HepG2 (cell line): ENCODE measurements around the gene RHEBL1. TPM values are rescaled to one million over a fixed set of nuclear protein-coding genes. Genes with fewer than 3 reads are reported as not detected.

Source experiments
- ATAC-seq: fragments of 200-7000 bp; cut with Tn5 transposase; 3 replicates; pipeline ENCODE4 v1.9.1; 2020; ENCODE audit warnings: mild to moderate bottlenecking, moderate library complexity
- BruUV-seq: library from RNA; stranded (reverse); fragments of 400-500 nt; replicated peaks from 2 replicates; lab custom pipeline; 2021; lab: Mats Ljungman, UMichigan
- CTCF ChIA-PET: fragments of 300-600 bp; formaldehyde crosslinking; extraction: SDS; loops from one replicate; lab custom pipeline; 2021; ENCODE audit warnings: low total read pairs, inconsistent platforms, low intra/inter-chr PET ratio; lab: Yijun Ruan, JAX
- POLR2A ChIA-PET: fragments of 350-600 bp; sonication (Branson Sonifier 250); formaldehyde crosslinking; loops from one replicate; lab custom pipeline; 2020; ENCODE audit warnings: antibody characterized with exemption, inconsistent platforms; lab: Yijun Ruan, JAX
- DNase-seq: peaks from one replicate; pipeline ENCODE4 v3.0.0-alpha.2; 2015; ENCODE audit warnings: low spot score
- FAIRE-seq: peaks from 3 replicates; lab custom pipeline; 2011; peaks lifted over from hg19 to GRCh38; lab: Jason Lieb, UNC
- H2AFZ ChIP-seq: one replicate; pipeline ENCODE4 v1.6.1; 2011; ENCODE audit warnings: low read length, inconsistent platforms
- H3K27ac ChIP-seq: fragments of 300-600 bp; 3 replicates; pipeline ENCODE4 v1.8.0; 2011; ENCODE audit warnings: mixed run types, mild to moderate bottlenecking, mixed read lengths, low read length, inconsistent platforms; ENCODE audit not compliant: insufficient read depth; ENCODE audit errors: extremely low read length
- H3K27me3 ChIP-seq, 2 experiments: fragments of 200-600 bp in 1 of 2; 2 replicates in 1 of 2; 3 replicates in 1 of 2; pipeline versions ENCODE4 v1.6.0 to v1.8.0; 2011; ENCODE audit warnings: low read length in 2 of 2, mild to moderate bottlenecking in 2 of 2, moderate library complexity in 2 of 2, inconsistent platforms in 1 of 2; ENCODE audit not compliant: insufficient read depth in 2 of 2, control insufficient read depth in 1 of 2
- H3K36me3 ChIP-seq, 2 experiments: fragments of 200-600 bp in 1 of 2; replicated peaks in 1 of 2; 2 replicates in 1 of 2; 3 replicates in 1 of 2; pipeline versions ENCODE4 v1.5.1 to v1.8.0; 2011; ENCODE audit warnings: low read length in 2 of 2, inconsistent platforms in 1 of 2; ENCODE audit not compliant: insufficient read depth in 2 of 2, control insufficient read depth in 1 of 2
- H3K4me1 ChIP-seq: 2 replicates; pipeline ENCODE4 v1.5.1; 2012; ENCODE audit warnings: low read length, inconsistent platforms; ENCODE audit not compliant: insufficient read depth
- H3K4me2 ChIP-seq: 2 replicates; pipeline ENCODE4 v1.6.0; 2011; ENCODE audit warnings: low read depth, low read length, inconsistent platforms
- H3K4me3 ChIP-seq, 3 experiments: fragments of 200-600 bp in 1 of 3; sonication (generic), shearing (Covaris generic) in 1 of 3; replicated peaks in 1 of 3; 2 replicates each; pipeline ENCODE4 v1.5.1; 2011 to 2016; ENCODE audit warnings: low read length in 3 of 3, inconsistent platforms in 2 of 3, low read depth in 2 of 3, mild to moderate bottlenecking in 2 of 3, control low read depth in 1 of 3, mixed read lengths in 1 of 3; ENCODE audit not compliant: insufficient read depth in 1 of 3
- H3K79me2 ChIP-seq: one replicate; pipeline ENCODE4 v1.6.1; 2011; ENCODE audit warnings: low read length, inconsistent platforms; ENCODE audit not compliant: insufficient read depth
- H3K9ac ChIP-seq: 2 replicates; pipeline ENCODE4 v1.6.0; 2011; ENCODE audit warnings: mild to moderate bottlenecking, low read depth, low read length, inconsistent platforms; ENCODE audit not compliant: insufficient read depth
- H3K9me3 ChIP-seq: 2 replicates; pipeline ENCODE4 v1.5.1; 2012; ENCODE audit warnings: mild to moderate bottlenecking, low read length
- H4K20me1 ChIP-seq: 2 replicates; pipeline ENCODE4 v1.6.0; 2011; ENCODE audit warnings: inconsistent platforms, mild to moderate bottlenecking, low read length, moderate library complexity; ENCODE audit not compliant: insufficient read depth
- FLYWCH1 ChIP-seq: sonication (generic); formaldehyde crosslinking; IDR thresholded peaks from 2 replicates; pipeline ENCODE4 v1.8.1; 2023; ENCODE audit warnings: mild to moderate bottlenecking, missing genetic modification reagents
- GTF3A ChIP-seq: sonication (generic); formaldehyde crosslinking; conservative IDR thresholded peaks from 2 replicates; pipeline ENCODE4 v1.4.0; 2020; ENCODE audit warnings: mild to moderate bottlenecking, missing genetic modification reagents
- KDM2A ChIP-seq: sonication (generic); formaldehyde crosslinking; IDR thresholded peaks from 2 replicates; pipeline ENCODE4 v1.4.0; 2020; ENCODE audit warnings: low read depth, missing genetic modification reagents, borderline replicate concordance
- NR1H2 ChIP-seq: sonication (generic); formaldehyde crosslinking; IDR thresholded peaks from 2 replicates; pipeline ENCODE4 v1.8.1; 2022; ENCODE audit warnings: low read depth, missing genetic modification reagents, borderline replicate concordance
- ZNF264 ChIP-seq: sonication (generic); formaldehyde crosslinking; IDR thresholded peaks from 2 replicates; pipeline ENCODE4 v1.4.0; 2020; ENCODE audit warnings: missing genetic modification reagents
- ZNF704 ChIP-seq: sonication (generic); formaldehyde crosslinking; IDR thresholded peaks from 2 replicates; pipeline ENCODE4 v1.8.1; 2023; ENCODE audit warnings: mild to moderate bottlenecking, inconsistent platforms, moderate library complexity, missing genetic modification reagents, borderline replicate concordance
- WGBS: methylation state at CpG from one replicate; pipeline ENCODE4 v1.1.6; 2017; ENCODE audit warnings: low lambda C conversion rate; 5-methylcytosine and 5-hydroxymethylcytosine counted together
- in situ Hi-C: cut with HindIII; loops from 2 replicates; pipeline ENCODE4 v1.10.0; 2017; ENCODE audit warnings: low pct_unique_long_range_greater_than_20kb; ENCODE audit not compliant: extremely low pct_ligation_motif_present
- intact Hi-C: fragments of 100-400 bp; cut with micrococcal nuclease; formaldehyde crosslinking; loops from one replicate; pipeline ENCODE4 v1.10.0; 2022; ENCODE audit not compliant: unreplicated experiment
- polyA plus RNA-seq, 8 experiments: library from polyadenylated mRNA; depleted of rRNA in 3 of 8; stranded (reverse) in 7 of 8; unstranded in 1 of 8; fragments of >200 nt; fragmentation: Illumina TruSeq in 4 of 8; extraction: Trizol in 4 of 8; gene quantifications; 2 replicates each; pipeline versions ENCODE4 v1.2.1 to v1.2.3, GENCODE V29; 2011 to 2016; ENCODE audit warnings: low read depth in 4 of 8, missing spikeins in 1 of 8, mixed read lengths in 1 of 8; ENCODE audit not compliant: insufficient read depth in 1 of 8
- total RNA-seq, 5 experiments: library from RNA; depleted of rRNA; stranded (reverse); fragments of >200 nt; fragmentation: Illumina TruSeq; extraction: Trizol; gene quantifications; 2 replicates each; pipeline ENCODE4 v1.2.3, GENCODE V29; 2016; ENCODE audit warnings: low read depth in 1 of 5

The RHEBL1 gene
- total and polyA plus RNA-seq, 2 of the 13 experiments (the other 11 are each of a cell fraction or from before 2014, with no cell fraction given) = 1.4 to 2.5 TPM

- Histone ChIP-seq H3K36me3 (peaks cover 0 to 9% of the 10 kb centered on the region in 2 experiments; a peak in 1 of 5 replicates), H3K27me3 (peaks cover 9 to 50% of the 10 kb centered on the region in 2 experiments; a peak in 4 of 5 replicates), H3K9ac (no peak overlapping the region), H3K9me3 (no peaks in the 10 kb centered on the region), H4K20me1 (peaks cover 5% of the 10 kb centered on the region; the same call in 1 of the 2 replicates), H2AFZ (no peak overlapping the region), H3K27ac (no peak overlapping the region), H3K79me2 (no peaks in the 10 kb centered on the region), H3K4me2 (no peak overlapping the region), H3K4me1 (peaks cover 35% of the 10 kb centered on the region)
- ChIA-PET POLR2A (interaction anchor here (1.3 kb wide), 1 partner anchor 14 kb away, joined by 4 read pairs; no protein-coding TSS in a partner anchor), CTCF (no interaction called here)
- FAIRE-seq (no peak), DNase-seq (no peak), ATAC-seq (no peak)
- intact Hi-C loops = no loop called here
- BruUV-seq = no TSS peak
- in situ Hi-C loops = no loop called here
- WGBS = 50% methylated on average over 2 of the region's 2 CpGs
- TF ChIP-seq KDM2A (CRISPR knock-in tag) (0 out of 2 replicates have a peak, but pooled peaks have one; percentile 8), GTF3A (CRISPR knock-in tag) (no peak), FLYWCH1 (CRISPR knock-in tag) (no peak), NR1H2 (CRISPR knock-in tag) (no peak), ZNF264 (CRISPR knock-in tag) (no peak), ZNF704 (CRISPR knock-in tag) (no peak)
- TF ChIP-seq, all 625 proteins: peak for 1
- H3K4me3 ChIP-seq = no peak overlapping the region
These were observed 25.2 kb upstream of the RHEBL1 start for GRCh38 chr12:49094975-49095365.
